Measurements from ENCODE around the gene PF4V1.

GRCh38 chr4:73852771-73853170 lies 325 bp upstream of the PF4V1 start:
- TF ChIP-seq, protein P1, sequence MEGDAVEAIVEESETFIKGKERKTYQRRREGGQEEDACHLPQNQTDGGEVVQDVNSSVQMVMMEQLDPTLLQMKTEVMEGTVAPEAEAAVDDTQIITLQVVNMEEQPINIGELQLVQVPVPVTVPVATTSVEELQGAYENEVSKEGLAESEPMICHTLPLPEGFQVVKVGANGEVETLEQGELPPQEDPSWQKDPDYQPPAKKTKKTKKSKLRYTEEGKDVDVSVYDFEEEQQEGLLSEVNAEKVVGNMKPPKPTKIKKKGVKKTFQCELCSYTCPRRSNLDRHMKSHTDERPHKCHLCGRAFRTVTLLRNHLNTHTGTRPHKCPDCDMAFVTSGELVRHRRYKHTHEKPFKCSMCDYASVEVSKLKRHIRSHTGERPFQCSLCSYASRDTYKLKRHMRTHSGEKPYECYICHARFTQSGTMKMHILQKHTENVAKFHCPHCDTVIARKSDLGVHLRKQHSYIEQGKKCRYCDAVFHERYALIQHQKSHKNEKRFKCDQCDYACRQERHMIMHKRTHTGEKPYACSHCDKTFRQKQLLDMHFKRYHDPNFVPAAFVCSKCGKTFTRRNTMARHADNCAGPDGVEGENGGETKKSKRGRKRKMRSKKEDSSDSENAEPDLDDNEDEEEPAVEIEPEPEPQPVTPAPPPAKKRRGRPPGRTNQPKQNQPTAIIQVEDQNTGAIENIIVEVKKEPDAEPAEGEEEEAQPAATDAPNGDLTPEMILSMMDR (IDR thresholded peaks at IDR 0.05): no peak
- no peak for TF ChIP-seq POLR2A (IDR thresholded peaks at IDR 0.05)

Data from thyroid gland (tissue), 4 donors.